Stimulated activated CD8-positive, alpha-beta memory T cell treated with anti-CD3 and anti-CD28 coated beads, Interleukin-12 subunit alpha, Interleukin-12 subunit beta, amount 100 ng/mL, for 4 hours (primary cell): ENCODE data around the gene ZCCHC4.

Experiments
- DNase-seq: peaks from one replicate; pipeline ENCODE4 v3.0.0-alpha.2; 2020; ENCODE audit warnings: low read depth

Gene ZCCHC4

GRCh38 chr4:25377572-25378436 lies 65.2 kb downstream of the ZCCHC4 start:
- DNase-seq, result no peak

GRCh38 chr4:25378437-25378743 lies 65.8 kb downstream of the ZCCHC4 start:
- no peak for DNase-seq

GRCh38 chr4:25379591-25379990 lies 67.0 kb downstream of the ZCCHC4 start:
- no peak for DNase-seq

GRCh38 chr4:25383647-25384046 lies 71.1 kb downstream of the ZCCHC4 start:
- no peak for DNase-seq

- DNase-seq, result no peak
Observed at GRCh38 chr4:25386926-25387325, 74.4 kb downstream of the ZCCHC4 start.

GRCh38 chr4:25397305-25397704 lies 84.7 kb downstream of the ZCCHC4 start:
- DNase-seq, result no peak

- DNase-seq, result no peak
Observed at GRCh38 chr4:25399510-25399909, 86.9 kb downstream of the ZCCHC4 start.

GRCh38 chr4:25401066-25401465 lies 88.5 kb downstream of the ZCCHC4 start:
- no peak for DNase-seq

- DNase-seq, result no peak
Observed at GRCh38 chr4:25402521-25402920, 89.9 kb downstream of the ZCCHC4 start.

- no peak for DNase-seq
Observed at GRCh38 chr4:25403699-25404098, 91.1 kb downstream of the ZCCHC4 start.

- DNase-seq, result no peak
Observed at GRCh38 chr4:25405453-25405852, 92.9 kb downstream of the ZCCHC4 start.

- DNase-seq, result no peak
Observed at GRCh38 chr4:25406081-25406692, 93.6 kb downstream of the ZCCHC4 start.

- DNase-seq, result no peak
Observed at GRCh38 chr4:25410820-25411529, 98.4 kb downstream of the ZCCHC4 start.

- no peak for DNase-seq
Observed at GRCh38 chr4:25413261-25413660, 100.7 kb downstream of the ZCCHC4 start.

- no peak for DNase-seq
Observed at GRCh38 chr4:25417014-25417413, 104.4 kb downstream of the ZCCHC4 start.
